Adipocyte (in vitro differentiated cells): ENCODE results near the gene ADGRF4.
"Not testable (repeated sequence)": the region's sequence is repeated elsewhere in the genome, so short reads cannot be mapped to it uniquely, and the experiment has no call there.

Source experiments
- DNase-seq: peaks from one replicate; pipeline ENCODE4 v3.0.0-alpha.2; 2015; ENCODE audit warnings: low read depth
- H3K27me3 ChIP-seq: replicated peaks from 2 replicates; pipeline ENCODE4 v1.7.0; 2013; ENCODE audit warnings: mild to moderate bottlenecking, low read length, moderate library complexity; ENCODE audit not compliant: control insufficient read depth, insufficient read depth
- H3K36me3 ChIP-seq: 2 replicates; pipeline ENCODE4 v1.7.0; 2013; ENCODE audit warnings: low read length, mild to moderate bottlenecking, moderate library complexity; ENCODE audit not compliant: control insufficient read depth, insufficient read depth, severe bottlenecking
- H3K4me1 ChIP-seq: 2 replicates; pipeline ENCODE4 v1.7.0; 2013; ENCODE audit warnings: mild to moderate bottlenecking, low read length, moderate library complexity; ENCODE audit not compliant: control insufficient read depth, insufficient read depth
- H3K4me3 ChIP-seq: 2 replicates; pipeline ENCODE4 v1.7.0; 2013; ENCODE audit warnings: mild to moderate bottlenecking, low read length, moderate library complexity
- H3K9ac ChIP-seq: 2 replicates; pipeline ENCODE4 v1.7.0; 2013; ENCODE audit warnings: mild to moderate bottlenecking, low read length, moderate library complexity
- H3K9me3 ChIP-seq: 2 replicates; pipeline ENCODE4 v1.7.0; 2013; ENCODE audit warnings: mild to moderate bottlenecking, low read length, moderate library complexity; ENCODE audit not compliant: control insufficient read depth

Gene ADGRF4

DNA sequence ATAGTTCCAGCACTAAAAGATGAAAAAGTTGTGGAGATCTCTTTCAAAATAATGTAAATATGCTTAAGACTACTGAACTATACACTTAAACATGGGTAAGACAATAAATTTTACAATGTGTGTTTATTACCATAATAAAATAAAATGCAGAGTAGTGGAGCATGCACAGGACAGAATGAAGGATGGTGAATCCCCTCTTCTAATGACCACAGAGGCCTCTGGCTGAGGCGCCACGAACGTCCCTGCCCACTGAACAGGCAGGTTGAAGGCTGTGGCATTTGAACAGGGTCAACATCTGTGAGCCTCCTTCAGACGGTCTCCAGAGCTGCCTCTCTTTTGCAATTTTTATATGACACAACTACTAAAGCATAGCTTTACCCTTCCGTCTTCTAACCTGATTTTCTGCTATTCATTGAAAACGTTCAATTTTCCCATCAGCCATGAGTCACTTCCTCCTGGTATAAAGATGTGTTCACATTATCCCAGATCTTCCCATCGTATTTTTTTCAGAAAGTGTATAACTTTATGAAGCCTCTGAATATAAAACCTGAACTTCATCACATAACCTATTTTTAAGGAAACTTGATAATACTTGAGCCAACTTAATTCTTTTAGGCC lies 37.8 kb downstream of the ADGRF4 start:
- Histone ChIP-seq H3K9me3 (no peaks in the 10 kb centered on the region), H3K9ac (no peak overlapping the region), H3K36me3 (no peaks in the 10 kb centered on the region), H3K27me3 (peaks cover 7% of the 10 kb centered on the region), H3K4me3 (no peak overlapping the region), H3K4me1 (peaks cover 15% of the 10 kb centered on the region)
- no peak for DNase-seq

GRCh38 chr6:47737406-47737805 lies 39.0 kb downstream of the ADGRF4 start:
- Histone ChIP-seq H3K9ac (no peak overlapping the region), H3K4me1 (peaks cover 13% of the 10 kb centered on the region), H3K36me3 (no peaks in the 10 kb centered on the region)

GRCh38 chr6:47740714-47741113 lies 42.3 kb downstream of the ADGRF4 start:
- Histone ChIP-seq H3K4me3 (no peak overlapping the region), H3K36me3 (no peaks in the 10 kb centered on the region), H3K9ac (no peak overlapping the region), H3K27me3 (peaks cover 7% of the 10 kb centered on the region), H3K9me3 (no peaks in the 10 kb centered on the region), H3K4me1 (peaks cover 13% of the 10 kb centered on the region)
- DNase-seq = no peak

More at GRCh38 chr6:47737406-47737805, 39.0 kb downstream of the ADGRF4 start:
- no peak for DNase-seq
- H3K9me3 ChIP-seq = no peaks in the 10 kb centered on the region
- peaks cover 7% of the 10 kb centered on the region for H3K27me3 ChIP-seq
- H3K4me3 ChIP-seq = no peak overlapping the region

DNA sequence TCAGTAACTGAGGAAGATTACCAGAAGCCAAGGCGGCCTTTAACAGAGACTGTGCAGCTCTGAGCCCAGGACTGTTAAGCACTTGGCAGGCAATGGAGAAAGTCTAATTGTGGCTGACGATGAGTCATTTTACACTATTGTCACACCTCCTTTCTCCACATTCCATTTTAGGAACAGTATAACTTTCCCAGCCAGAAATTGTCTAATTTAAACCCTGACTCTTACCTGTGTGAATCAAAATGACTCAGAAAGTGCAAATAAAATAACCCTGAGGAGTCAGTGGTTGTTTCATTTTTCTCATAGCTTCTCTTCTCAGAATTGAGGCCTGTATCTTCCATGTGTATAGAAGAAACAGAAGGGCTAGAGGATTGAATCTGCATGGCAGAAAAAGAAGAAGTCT lies 43.4 kb downstream of the ADGRF4 start:
- Histone ChIP-seq H3K9me3 (no peaks in the 10 kb centered on the region), H3K27me3 (peaks cover 7% of the 10 kb centered on the region), H3K4me1 (peaks cover 13% of the 10 kb centered on the region), H3K4me3 (no peak overlapping the region), H3K36me3 (no peaks in the 10 kb centered on the region), H3K9ac (no peak overlapping the region)
- DNase-seq = no peak

DNA sequence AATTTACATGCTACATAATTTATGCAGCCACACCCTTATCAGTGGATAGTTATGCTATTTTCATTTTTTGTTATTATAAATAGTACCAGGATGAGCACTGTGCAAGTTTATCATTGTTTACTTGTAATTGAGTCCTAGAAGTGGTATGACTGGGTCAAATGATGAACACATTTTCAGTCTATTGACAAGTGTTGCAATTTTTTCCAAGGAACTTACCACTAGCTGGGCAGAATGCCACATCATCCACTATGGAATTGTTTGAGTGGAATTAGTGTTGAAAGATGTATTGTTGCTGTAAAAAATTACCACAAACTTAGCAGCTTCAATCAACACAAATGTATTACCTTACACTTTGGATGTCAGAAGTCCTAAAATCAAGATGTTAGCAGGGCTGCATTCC lies 45.4 kb downstream of the ADGRF4 start:
- Histone ChIP-seq H3K36me3 (no peaks in the 10 kb centered on the region), H3K9me3 (no peaks in the 10 kb centered on the region), H3K4me1 (peaks cover 8% of the 10 kb centered on the region), H3K27me3 (peaks cover 7% of the 10 kb centered on the region), H3K4me3 (no peak overlapping the region), H3K9ac (no peak overlapping the region)
- peak; percentile 30 for DNase-seq

- not testable (repeated sequence) for H3K4me3 ChIP-seq, H3K36me3 ChIP-seq, H3K9ac ChIP-seq, DNase-seq, H3K4me1 ChIP-seq, H3K9me3 ChIP-seq, H3K27me3 ChIP-seq
Observed at GRCh38 chr6:47745269-47745668, 46.9 kb downstream of the ADGRF4 start.

GRCh38 chr6:47749757-47750156 lies 51.4 kb downstream of the ADGRF4 start:
- H3K36me3 ChIP-seq = no peaks in the 10 kb centered on the region
- no peaks in the 10 kb centered on the region for H3K4me1 ChIP-seq
- DNase-seq = no peak
- H3K27me3 ChIP-seq = no peaks in the 10 kb centered on the region
- H3K9ac ChIP-seq = no peak overlapping the region
- H3K4me3 ChIP-seq = no peak overlapping the region
- peaks cover 7% of the 10 kb centered on the region for H3K9me3 ChIP-seq

DNA sequence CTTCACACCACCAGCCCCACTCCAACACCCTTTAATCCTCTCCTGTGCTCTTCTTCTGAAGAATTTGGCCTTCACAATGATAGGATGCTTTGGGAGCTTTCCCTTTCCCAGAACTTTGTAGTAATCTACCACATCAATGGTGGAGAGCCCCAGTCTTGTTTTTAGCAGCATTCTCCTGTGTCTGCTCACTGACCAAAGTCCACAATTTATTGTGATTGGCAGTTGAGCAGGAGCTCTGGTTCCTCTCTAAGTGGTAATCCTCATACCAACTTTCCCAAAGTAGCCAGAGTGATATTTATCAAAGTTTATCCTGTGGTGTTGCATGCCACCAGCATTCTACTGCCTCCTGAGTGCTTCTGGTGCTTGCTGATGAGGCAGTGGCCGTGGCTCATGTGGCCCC lies 54.4 kb downstream of the ADGRF4 start:
- Histone ChIP-seq H3K27me3 (no peaks in the 10 kb centered on the region), H3K4me3 (no peak overlapping the region), H3K9me3 (peaks cover 7% of the 10 kb centered on the region), H3K9ac (no peak overlapping the region), H3K36me3 (no peaks in the 10 kb centered on the region), H3K4me1 (no peaks in the 10 kb centered on the region)
- DNase-seq = no peak

GRCh38 chr6:47759364-47759763 lies 61.0 kb downstream of the ADGRF4 start:
- H3K27me3 ChIP-seq = no peaks in the 10 kb centered on the region
- H3K9ac ChIP-seq = no peak overlapping the region

DNA sequence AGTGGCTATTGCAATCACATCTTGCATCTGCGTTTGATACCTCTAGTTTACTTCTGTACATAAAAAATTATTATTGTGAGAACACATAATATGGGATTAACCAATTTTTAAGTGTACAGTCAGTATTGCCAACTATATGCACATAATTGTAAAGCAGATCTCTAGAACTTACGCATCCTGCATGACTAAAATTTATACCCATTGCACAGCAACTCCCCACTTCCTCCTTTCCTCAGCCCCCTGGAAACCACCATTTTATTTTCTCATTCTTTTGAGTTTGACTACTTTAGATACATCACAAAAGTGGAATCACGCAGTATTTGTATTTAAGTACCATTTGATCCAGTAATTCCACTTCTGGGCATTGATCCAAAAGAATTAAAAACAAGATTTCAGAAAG lies 64.1 kb downstream of the ADGRF4 start:
- Histone ChIP-seq H3K27me3 (no peaks in the 10 kb centered on the region), H3K4me1 (no peaks in the 10 kb centered on the region), H3K4me3 (no peak overlapping the region), H3K9ac (no peak overlapping the region), H3K36me3 (no peaks in the 10 kb centered on the region), H3K9me3 (peaks cover 10% of the 10 kb centered on the region)
- DNase-seq = no peak

More at GRCh38 chr6:47759364-47759763, 61.0 kb downstream of the ADGRF4 start:
- H3K4me3 ChIP-seq = no peak overlapping the region
- no peaks in the 10 kb centered on the region for H3K4me1 ChIP-seq
- peak; percentile 15 for DNase-seq
- H3K9me3 ChIP-seq = no peaks in the 10 kb centered on the region
- H3K36me3 ChIP-seq = no peaks in the 10 kb centered on the region

DNA sequence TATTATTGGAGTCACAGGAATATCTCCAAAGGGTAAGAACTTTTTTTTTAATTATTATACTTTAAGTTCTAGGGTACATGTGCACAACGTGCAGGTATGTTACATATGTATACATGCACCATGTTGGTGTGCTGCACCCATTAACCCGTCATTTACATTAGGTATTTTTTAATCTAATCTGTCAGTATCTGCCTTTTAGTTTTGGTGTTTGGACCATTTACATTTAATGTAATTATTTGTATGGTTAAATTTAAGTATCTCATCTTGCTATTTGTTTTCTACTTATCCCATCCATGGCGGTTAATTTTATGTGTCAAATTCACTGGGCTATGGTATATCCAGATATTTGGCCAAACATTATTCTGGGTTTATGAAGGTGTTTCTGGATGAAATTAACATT lies 68.1 kb downstream of the ADGRF4 start:
- H3K4me3 ChIP-seq = no peak overlapping the region
- H3K9me3 ChIP-seq = peaks cover 10% of the 10 kb centered on the region
- no peaks in the 10 kb centered on the region for H3K36me3 ChIP-seq
- no peak for DNase-seq
- H3K4me1 ChIP-seq = no peaks in the 10 kb centered on the region
- no peaks in the 10 kb centered on the region for H3K27me3 ChIP-seq
- no peak overlapping the region for H3K9ac ChIP-seq

GRCh38 chr6:47767102-47767501 lies 68.7 kb downstream of the ADGRF4 start:
- no peak overlapping the region for H3K9ac ChIP-seq
- peaks cover 10% of the 10 kb centered on the region for H3K9me3 ChIP-seq
- H3K4me1 ChIP-seq = no peaks in the 10 kb centered on the region
- H3K4me3 ChIP-seq = no peak overlapping the region
- no peaks in the 10 kb centered on the region for H3K36me3 ChIP-seq
- DNase-seq = no peak
- H3K27me3 ChIP-seq = no peaks in the 10 kb centered on the region
